H1 (cell line): ENCODE data around the gene AFAP1L1. TPM values are rescaled to one million over a fixed set of nuclear protein-coding genes. Genes with fewer than 3 reads are reported as not detected.

Experiments
- CTCF ChIA-PET: fragments of 300-600 bp; sonication (Branson Sonifier 250); formaldehyde crosslinking; loops from one replicate; lab custom pipeline; 2021; ENCODE audit not compliant: partially characterized antibody; lab: Charles Lee
- POLR2A ChIA-PET: fragments of 300-600 bp; sonication (Branson Sonifier 250); formaldehyde crosslinking; loops from one replicate; lab custom pipeline; 2021; ENCODE audit warnings: inconsistent platforms; ENCODE audit not compliant: partially characterized antibody; lab: Charles Lee
- DNase-seq, 2 experiments: peaks; one replicate each; pipeline versions ENCODE4 v3.0.0 to v3.0.0-alpha.2; 2010 to 2022; ENCODE audit warnings: low spot score in 2 of 2, low read depth in 1 of 2, mixed read lengths in 1 of 2
- FAIRE-seq: peaks from 2 replicates; lab custom pipeline; 2011; peaks lifted over from hg19 to GRCh38; lab: Jason Lieb, UNC
- H2AFZ ChIP-seq: 2 replicates; pipeline ENCODE4 v1.8.1; 2012; ENCODE audit warnings: low read length, inconsistent platforms
- H2AK5ac ChIP-seq: 2 replicates; pipeline ENCODE4 v1.6.1; 2013; ENCODE audit warnings: low read depth, low read length
- H2BK120ac ChIP-seq: replicated peaks from 2 replicates; pipeline ENCODE3; 2013; ENCODE audit warnings: low read depth, low read length, inconsistent platforms
- H2BK12ac ChIP-seq: 2 replicates; pipeline ENCODE4 v1.6.1; 2013; ENCODE audit warnings: low read depth, low read length
- H2BK15ac ChIP-seq: 2 replicates; pipeline ENCODE4 v1.6.1; 2013; ENCODE audit warnings: low read length
- H2BK20ac ChIP-seq: 2 replicates; pipeline ENCODE4 v1.6.1; 2013; ENCODE audit warnings: low read length
- H2BK5ac ChIP-seq: 2 replicates; pipeline ENCODE4 v1.6.1; 2013; ENCODE audit warnings: low read depth, low read length
- H3K14ac ChIP-seq: 2 replicates; pipeline ENCODE4 v1.6.1; 2013; ENCODE audit warnings: inconsistent platforms; ENCODE audit not compliant: insufficient read length
- H3K18ac ChIP-seq: 2 replicates; pipeline ENCODE4 v1.6.1; 2013; ENCODE audit warnings: low read length; ENCODE audit errors: extremely low read depth
- H3K23ac ChIP-seq: 2 replicates; pipeline ENCODE4 v1.6.1; 2013; ENCODE audit warnings: inconsistent platforms; ENCODE audit not compliant: insufficient read length
- H3K23me2 ChIP-seq: 2 replicates; pipeline ENCODE4 v1.6.1; 2013; ENCODE audit warnings: low read depth, low read length
- H3K27ac ChIP-seq: 2 replicates; pipeline ENCODE4 v1.6.1; 2011; ENCODE audit warnings: low read depth, low read length, inconsistent platforms
- H3K27me3 ChIP-seq, 4 experiments: replicated peaks in 1 of 4; 1 replicate in 1 of 4; 2 replicates in 3 of 4; pipeline versions ENCODE4 v1.6.1 to v1.8.1; 2011 to 2013; ENCODE audit warnings: low read length in 3 of 4, mild to moderate bottlenecking in 3 of 4, inconsistent platforms in 2 of 4, mixed read lengths in 2 of 4, moderate library complexity in 1 of 4; ENCODE audit not compliant: control insufficient read depth in 3 of 4, insufficient read depth in 3 of 4; ENCODE audit errors: extremely low read depth in 1 of 4
- H3K36me3 ChIP-seq, 4 experiments: 2 replicates each; pipeline versions ENCODE4 v1.6.1 to v1.8.1; 2011 to 2013; ENCODE audit warnings: mild to moderate bottlenecking in 4 of 4, low read length in 3 of 4, moderate library complexity in 2 of 4, control low read depth in 1 of 4, inconsistent platforms in 1 of 4; ENCODE audit not compliant: insufficient read depth in 4 of 4, control insufficient read depth in 2 of 4
- H3K4ac ChIP-seq: replicated peaks from 2 replicates; pipeline ENCODE3; 2013; ENCODE audit warnings: low read length, low read depth, mixed read lengths, inconsistent platforms; ENCODE audit not compliant: insufficient read length
- H3K4me1 ChIP-seq, 4 experiments: replicated peaks in 1 of 4; 1 replicate in 1 of 4; 2 replicates in 3 of 4; pipeline versions ENCODE4 v1.6.1 to v1.8.1; 2011 to 2013; ENCODE audit warnings: low read length in 3 of 4, inconsistent platforms in 2 of 4, mixed read lengths in 1 of 4; ENCODE audit not compliant: insufficient read depth in 4 of 4, control insufficient read depth in 3 of 4
- H3K4me2 ChIP-seq, 2 experiments: 2 replicates each; pipeline versions ENCODE4 v1.6.1 to v1.8.1; 2011 to 2013; ENCODE audit warnings: low read depth in 2 of 2, low read length in 2 of 2, control low read depth in 1 of 2, inconsistent platforms in 1 of 2, mild to moderate bottlenecking in 1 of 2; ENCODE audit not compliant: insufficient read depth in 1 of 2
- H3K4me3 ChIP-seq, 4 experiments: fragments of 200-600, 300-600 bp in 1 of 4; sonication (generic), shearing (Covaris generic), sonication (Bioruptor Twin) in 1 of 4; 2 replicates each; pipeline versions ENCODE4 v1.5.1 to v1.8.1; 2011 to 2016; ENCODE audit warnings: low read length in 4 of 4, low read depth in 3 of 4, control low read depth in 2 of 4, inconsistent platforms in 2 of 4, mild to moderate bottlenecking in 2 of 4, mixed read lengths in 1 of 4, moderate library complexity in 1 of 4; ENCODE audit not compliant: insufficient read depth in 2 of 4; ENCODE audit errors: extremely low read depth in 1 of 4
- H3K56ac ChIP-seq: replicated peaks from 2 replicates; pipeline ENCODE3; 2013; ENCODE audit warnings: low read depth, mild to moderate bottlenecking, mixed read lengths, low read length, inconsistent platforms; ENCODE audit not compliant: insufficient read length
- H3K79me1 ChIP-seq: 2 replicates; pipeline ENCODE4 v1.6.1; 2013; ENCODE audit warnings: low read depth, low read length, control low read depth
- H3K79me2 ChIP-seq, 2 experiments: 2 replicates each; pipeline versions ENCODE4 v1.6.1 to v1.8.1; 2012 to 2013; ENCODE audit warnings: low read length in 2 of 2, mild to moderate bottlenecking in 2 of 2, inconsistent platforms in 1 of 2; ENCODE audit not compliant: insufficient read depth in 2 of 2, control insufficient read depth in 1 of 2
- H3K9ac ChIP-seq, 4 experiments: replicated peaks in 1 of 4; 1 replicate in 1 of 4; 2 replicates in 3 of 4; pipeline versions ENCODE4 v1.6.1 to v1.8.1; 2011 to 2013; ENCODE audit warnings: low read depth in 3 of 4, low read length in 3 of 4, control low read depth in 2 of 4, mild to moderate bottlenecking in 2 of 4, moderate library complexity in 2 of 4, inconsistent platforms in 1 of 4; ENCODE audit errors: extremely low read depth in 1 of 4
- H3K9me3 ChIP-seq, 2 experiments: 2 replicates each; pipeline versions ENCODE4 v1.6.1 to v1.8.1; 2012 to 2013; ENCODE audit warnings: mild to moderate bottlenecking in 2 of 2, moderate library complexity in 2 of 2, control low read depth in 1 of 2, inconsistent platforms in 1 of 2, low read depth in 1 of 2, low read length in 1 of 2, mixed read lengths in 1 of 2; ENCODE audit not compliant: insufficient read depth in 2 of 2
- H4K20me1 ChIP-seq, 2 experiments: replicated peaks in 1 of 2; 2 replicates each; pipeline versions ENCODE3 to v1.8.1; 2011 to 2013; ENCODE audit warnings: inconsistent platforms in 2 of 2, low read length in 2 of 2, mild to moderate bottlenecking in 1 of 2; ENCODE audit not compliant: insufficient read depth in 2 of 2, control insufficient read depth in 1 of 2
- H4K5ac ChIP-seq: 2 replicates; pipeline ENCODE4 v1.6.1; 2013; ENCODE audit warnings: low read length, low read depth, mixed read lengths, inconsistent platforms; ENCODE audit not compliant: insufficient read length
- H4K8ac ChIP-seq: 2 replicates; pipeline ENCODE4 v1.8.0; 2013; ENCODE audit warnings: mild to moderate bottlenecking, moderate library complexity, low read length, inconsistent platforms; ENCODE audit not compliant: insufficient read depth; ENCODE audit errors: extremely low read depth
- H4K91ac ChIP-seq: replicated peaks from 2 replicates; pipeline ENCODE3; 2013; ENCODE audit warnings: low read length, mixed read lengths, inconsistent platforms; ENCODE audit not compliant: insufficient read length
- EGR1 ChIP-seq: IDR thresholded peaks from 2 replicates; pipeline ENCODE4 v1.6.1; 2011; ENCODE audit warnings: low read depth, low read length, borderline replicate concordance
- MAX ChIP-seq: IDR thresholded peaks from 2 replicates; pipeline ENCODE4 v1.6.1; 2012; ENCODE audit warnings: inconsistent platforms
- SIX5 ChIP-seq: IDR thresholded peaks from 2 replicates; pipeline ENCODE4 v1.6.1; 2011; ENCODE audit warnings: mild to moderate bottlenecking, low read depth, low read length
- YY1 ChIP-seq: IDR thresholded peaks from 2 replicates; pipeline ENCODE4 v1.6.1; 2011; ENCODE audit warnings: low read depth, mild to moderate bottlenecking, low read length
- WGBS, 2 experiments: shearing (Covaris generic) in 1 of 2; methylation state at CpG; one replicate each; pipeline versions ENCODE4 v1.1.6 to v1.1.7; 2013 to 2015; ENCODE audit warnings: low lambda C conversion rate in 2 of 2, mixed read lengths in 2 of 2, inconsistent platforms in 1 of 2, low coverage in 1 of 2, missing lambda C conversion rate in 1 of 2; ENCODE audit not compliant: insufficient replicate concordance in 2 of 2, insufficient coverage in 1 of 2, insufficient read length in 1 of 2; ENCODE audit errors: extremely low coverage in 1 of 2, missing lambda C conversion rate in 1 of 2; 5-methylcytosine and 5-hydroxymethylcytosine counted together
- polyA plus RNA-seq, 7 experiments: library from polyadenylated mRNA; depleted of rRNA in 3 of 7; stranded (reverse) in 5 of 7; unstranded in 2 of 7; fragments of >200 nt in 5 of 7; fragments of 200-250 nt in 2 of 7; gene quantifications; 1 replicate in 5 of 7; 2 replicates in 1 of 7; 4 replicates in 1 of 7; pipeline versions ENCODE4 v1.2.1 to v1.2.3, GENCODE V29; 2011 to 2013; ENCODE audit warnings: missing spikeins in 2 of 7, mixed read lengths in 2 of 7
- total RNA-seq: library from RNA; stranded (reverse); fragmentation: NEBNext Ultra II Directional; extraction: Animal tissue kit (Norgen Biotek cat#: 25700); gene quantifications from 2 replicates; pipeline ENCODE4 v1.2.1, GENCODE V29; 2021

Gene AFAP1L1
- total and polyA plus RNA-seq, 2 of the 8 experiments (the other 6 are each of a cell fraction or from before 2014, with no cell fraction given) = 0.79 to 4.7 TPM

DNA sequence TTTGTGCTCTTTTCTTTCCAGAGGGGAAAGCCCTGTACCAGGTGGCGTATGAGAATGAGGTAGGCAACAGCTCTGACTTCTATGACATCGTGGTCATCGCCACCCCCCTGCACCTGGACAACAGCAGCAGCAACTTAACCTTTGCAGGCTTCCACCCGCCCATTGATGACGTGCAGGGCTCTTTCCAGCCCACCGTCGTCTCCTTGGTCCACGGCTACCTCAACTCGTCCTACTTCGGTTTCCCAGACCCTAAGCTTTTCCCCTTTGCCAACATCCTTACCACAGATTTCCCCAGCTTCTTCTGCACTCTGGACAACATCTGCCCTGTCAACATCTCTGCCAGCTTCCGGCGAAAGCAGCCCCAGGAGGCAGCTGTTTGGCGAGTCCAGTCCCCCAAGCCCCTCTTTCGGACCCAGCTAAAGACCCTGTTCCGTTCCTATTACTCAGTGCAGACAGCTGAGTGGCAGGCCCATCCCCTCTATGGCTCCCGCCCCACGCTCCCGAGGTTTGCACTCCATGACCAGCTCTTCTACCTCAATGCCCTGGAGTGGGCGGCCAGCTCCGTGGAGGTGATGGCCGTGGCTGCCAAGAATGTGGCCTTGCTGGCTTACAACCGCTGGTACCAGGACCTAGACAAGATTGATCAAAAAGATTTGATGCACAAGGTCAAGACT is 96.5 kb downstream of the AFAP1L1 start:
- no peak overlapping the region for H3K4ac ChIP-seq
- no peaks in the 10 kb centered on the region for H3K79me2 ChIP-seq
- no peak overlapping the region for H4K8ac ChIP-seq
- H3K14ac ChIP-seq = no peak overlapping the region
- peak overlapping the region; percentile 13; the same call in 1 of the 2 replicates for H2BK12ac ChIP-seq
- H2BK120ac ChIP-seq = no peak overlapping the region
- no peaks in the 10 kb centered on the region for H3K23me2 ChIP-seq
- H3K36me3 ChIP-seq = no peaks in the 10 kb centered on the region; a peak in 1 of 8 replicates
- no peak overlapping the region for H3K23ac ChIP-seq
- no peak overlapping the region for H3K9ac ChIP-seq
- no peaks in the 10 kb centered on the region for H3K9me3 ChIP-seq
- ChIA-PET POLR2A (interaction anchor here (0.8 to 1.8 kb wide), 4 partner anchors 8 to 23 kb away, joined by 3 to 12 read pairs (median 7); partner anchors contain the start of genes GRPEL2 and PCYOX1L), CTCF (interaction anchor here (0.6 to 46.1 kb wide), 51 partner anchors 8 to 553 kb away, joined by 3 to 1310 read pairs (median 5); partner anchors contain the start of genes ARHGEF37, GRPEL2, IL17B and PCYOX1L)
- H3K56ac ChIP-seq = no peak overlapping the region
- no peak overlapping the region for H2AK5ac ChIP-seq
- no peak overlapping the region for H3K4me2 ChIP-seq
- no peak for FAIRE-seq
- H2AFZ ChIP-seq = no peak overlapping the region
- DNase-seq = no peak
- H2BK20ac ChIP-seq = no peak overlapping the region
- H3K79me1 ChIP-seq = no peaks in the 10 kb centered on the region
- H3K27ac ChIP-seq = no peak overlapping the region
- TF ChIP-seq YY1 (no peak), SIX5 (no peak), EGR1 (no peak), MAX (no peak)
- H2BK5ac ChIP-seq = no peak overlapping the region; the same call in 1 of the 2 replicates
- H2BK15ac ChIP-seq = peak overlapping the region; percentile 66; the same call in 1 of the 2 replicates
- peaks cover 0 to 3% (median 1%) of the 10 kb centered on the region in 4 experiments; a peak in 3 of 7 replicates for H3K4me1 ChIP-seq
- H3K18ac ChIP-seq = no peak overlapping the region
- H3K27me3 ChIP-seq = no peaks in the 10 kb centered on the region
- H4K20me1 ChIP-seq = peaks cover 0 to 3% of the 10 kb centered on the region in 2 experiments
- WGBS, 2 experiments = 87% methylated on average over 22 of the region's 22 CpGs; no CpG with 5 or more reads in 1 of the 2 experiments
- H3K4me3 ChIP-seq = no peak overlapping the region
- no peak overlapping the region for H4K5ac ChIP-seq
- no peak overlapping the region for H4K91ac ChIP-seq
